Trophoblast cell (in vitro differentiated cells and primary cell): ENCODE measurements around the gene BIVM.

Experiments used
- DNase-seq, 2 donors: peaks; one replicate each; pipeline ENCODE4 v3.0.0-alpha.2; 2016
- H2AFZ ChIP-seq: 2 replicates; pipeline ENCODE4 v1.6.1; 2013; ENCODE audit warnings: low read length, moderate library complexity, mild to moderate bottlenecking; ENCODE audit not compliant: insufficient read depth, poor library complexity
- H2AK5ac ChIP-seq: 2 replicates; pipeline ENCODE4 v1.6.1; 2013; ENCODE audit warnings: mild to moderate bottlenecking, low read length
- H2BK120ac ChIP-seq: 2 replicates; pipeline ENCODE4 v1.6.1; 2013; ENCODE audit warnings: low read length, mild to moderate bottlenecking, moderate library complexity; ENCODE audit not compliant: insufficient read depth, poor library complexity
- H2BK12ac ChIP-seq: 2 replicates; pipeline ENCODE4 v1.6.1; 2013; ENCODE audit warnings: mild to moderate bottlenecking, low read length, moderate library complexity
- H2BK5ac ChIP-seq: 2 replicates; pipeline ENCODE4 v1.6.1; 2013; ENCODE audit warnings: low read length, low read depth, moderate library complexity, mild to moderate bottlenecking; ENCODE audit not compliant: poor library complexity
- H3K14ac ChIP-seq: 2 replicates; pipeline ENCODE4 v1.6.1; 2013; ENCODE audit warnings: mild to moderate bottlenecking, low read length
- H3K18ac ChIP-seq: 2 replicates; pipeline ENCODE4 v1.6.1; 2013; ENCODE audit warnings: mild to moderate bottlenecking, low read length
- H3K23ac ChIP-seq: 2 replicates; pipeline ENCODE4 v1.6.1; 2013; ENCODE audit warnings: low read length
- H3K27ac ChIP-seq: 2 replicates; pipeline ENCODE4 v1.5.1; 2013; ENCODE audit warnings: low read depth, mild to moderate bottlenecking, inconsistent platforms, low read length, moderate library complexity
- H3K27me3 ChIP-seq: 2 replicates; pipeline ENCODE4 v1.6.1; 2013; ENCODE audit warnings: inconsistent platforms, mild to moderate bottlenecking, low read length, moderate library complexity; ENCODE audit not compliant: insufficient read depth
- H3K36me3 ChIP-seq, 2 experiments: 1 replicate in 1 of 2; 2 replicates in 1 of 2; pipeline ENCODE4 v1.6.1; 2013; ENCODE audit warnings: low read length in 2 of 2, mild to moderate bottlenecking in 2 of 2, moderate library complexity in 1 of 2; ENCODE audit not compliant: insufficient read depth in 2 of 2, control insufficient read depth in 1 of 2
- H3K4ac ChIP-seq: 2 replicates; pipeline ENCODE4 v1.6.1; 2013; ENCODE audit warnings: low read depth, mild to moderate bottlenecking, low read length, moderate library complexity
- H3K4me1 ChIP-seq, 2 experiments: 1 replicate in 1 of 2; 2 replicates in 1 of 2; pipeline ENCODE4 v1.6.1; 2013; ENCODE audit warnings: low read length in 2 of 2, mild to moderate bottlenecking in 2 of 2, moderate library complexity in 1 of 2; ENCODE audit not compliant: insufficient read depth in 2 of 2, control insufficient read depth in 1 of 2
- H3K4me2 ChIP-seq: 2 replicates; pipeline ENCODE4 v1.6.1; 2013; ENCODE audit warnings: inconsistent platforms, mild to moderate bottlenecking, low read length, moderate library complexity
- H3K4me3 ChIP-seq: 2 replicates; pipeline ENCODE4 v1.5.1; 2013; ENCODE audit warnings: mild to moderate bottlenecking, low read depth, low read length, inconsistent platforms
- H3K79me1 ChIP-seq: one replicate; pipeline ENCODE4 v1.6.1; 2013; ENCODE audit warnings: low read length
- H3K79me2 ChIP-seq: 2 replicates; pipeline ENCODE4 v1.6.1; 2013; ENCODE audit warnings: low read length, mild to moderate bottlenecking; ENCODE audit not compliant: control insufficient read depth, insufficient read depth, poor library complexity
- H3K9ac ChIP-seq: 2 replicates; pipeline ENCODE4 v1.6.1; 2013; ENCODE audit warnings: mild to moderate bottlenecking, low read length
- H3K9me3 ChIP-seq: 2 replicates; pipeline ENCODE4 v1.6.1; 2013; ENCODE audit warnings: low read depth, mild to moderate bottlenecking, control low read depth, inconsistent platforms, low read length; ENCODE audit not compliant: insufficient read depth
- H4K12ac ChIP-seq: 2 replicates; pipeline ENCODE4 v1.6.1; 2013; ENCODE audit warnings: low read depth, mild to moderate bottlenecking, low read length, moderate library complexity
- H4K8ac ChIP-seq: 2 replicates; pipeline ENCODE4 v1.6.1; 2013; ENCODE audit warnings: low read depth, mild to moderate bottlenecking, low read length, moderate library complexity
- H4K91ac ChIP-seq: one replicate; pipeline ENCODE4 v1.6.1; 2013; ENCODE audit warnings: low read depth, mild to moderate bottlenecking, low read length, moderate library complexity
- WGBS: extraction: QIAGEN DNeasy Blood & Tissue Kit; methylation state at CpG from one replicate; pipeline ENCODE4 v1.1.7; 2013; ENCODE audit warnings: missing lambda C conversion rate; ENCODE audit not compliant: insufficient read length, insufficient coverage; ENCODE audit errors: extremely low coverage; 5-methylcytosine and 5-hydroxymethylcytosine counted together

BIVM gene

GRCh38 chr13:102761071-102761470, 37.8 kb upstream of the BIVM start:
- Histone ChIP-seq H3K14ac (no peak overlapping the region), H3K36me3 (peaks cover 4% of the 10 kb centered on the region in 2 experiments), H2BK5ac (no peak overlapping the region), H3K4me1 (no peaks in the 10 kb centered on the region), H3K4ac (no peak overlapping the region), H3K23ac (no peak overlapping the region), H3K9me3 (no peaks in the 10 kb centered on the region), H3K27me3 (no peaks in the 10 kb centered on the region), H2AK5ac (no peak overlapping the region), H2BK120ac (no peak overlapping the region), H3K79me1 (no peaks in the 10 kb centered on the region), H4K12ac (no peak overlapping the region), H3K4me2 (no peak overlapping the region), H2BK12ac (no peak overlapping the region), H3K79me2 (no peaks in the 10 kb centered on the region), H3K27ac (no peak overlapping the region), H2AFZ (no peak overlapping the region), H3K4me3 (no peak overlapping the region), H4K8ac (no peak overlapping the region), H4K91ac (no peak overlapping the region), H3K18ac (no peak overlapping the region), H3K9ac (no peak overlapping the region)
- no peak for DNase-seq
- no CpG with 5 or more reads among the region's 1 CpG for WGBS

- Histone ChIP-seq H3K4ac (no peak overlapping the region), H3K27ac (no peak overlapping the region), H4K8ac (no peak overlapping the region), H2AFZ (no peak overlapping the region), H3K4me2 (no peak overlapping the region), H2BK5ac (no peak overlapping the region), H3K14ac (no peak overlapping the region), H3K9ac (no peak overlapping the region), H3K27me3 (no peaks in the 10 kb centered on the region), H3K23ac (no peak overlapping the region), H3K79me2 (no peaks in the 10 kb centered on the region), H2AK5ac (no peak overlapping the region), H2BK120ac (no peak overlapping the region), H3K4me1 (no peaks in the 10 kb centered on the region), H4K91ac (no peak overlapping the region), H4K12ac (no peak overlapping the region), H3K9me3 (no peaks in the 10 kb centered on the region), H3K36me3 (peaks cover 6 to 8% of the 10 kb centered on the region in 2 experiments), H3K79me1 (no peaks in the 10 kb centered on the region), H3K18ac (no peak overlapping the region), H3K4me3 (no peak overlapping the region), H2BK12ac (no peak overlapping the region)
- no peak for DNase-seq
- whole genome bisulfite sequencing: no CpG with 5 or more reads among the region's 1 CpG
Observed at GRCh38 chr13:102763741-102764140, 35.2 kb upstream of the BIVM start.

GRCh38 chr13:102768909-102769308, 30.0 kb upstream of the BIVM start:
- Histone ChIP-seq H3K14ac (no peak overlapping the region), H3K36me3 (peaks cover 6 to 8% of the 10 kb centered on the region in 2 experiments), H4K91ac (no peak overlapping the region), H3K4me1 (peaks cover 5 to 6% of the 10 kb centered on the region in 2 experiments), H4K12ac (no peak overlapping the region), H2AFZ (no peak overlapping the region), H2AK5ac (no peak overlapping the region), H3K23ac (no peak overlapping the region), H3K27me3 (no peaks in the 10 kb centered on the region), H3K4me3 (no peak overlapping the region), H3K9me3 (no peaks in the 10 kb centered on the region), H3K4ac (no peak overlapping the region), H2BK12ac (no peak overlapping the region), H3K79me2 (peaks cover 4% of the 10 kb centered on the region), H2BK5ac (no peak overlapping the region), H3K79me1 (peaks cover 8% of the 10 kb centered on the region), H3K4me2 (no peak overlapping the region), H2BK120ac (no peak overlapping the region), H3K9ac (no peak overlapping the region), H3K18ac (no peak overlapping the region), H3K27ac (no peak overlapping the region), H4K8ac (no peak overlapping the region)
- WGBS: no CpG with 5 or more reads among the region's 2 CpGs
- DNase-seq: peak in 1 of 2 donors; percentile 7

GRCh38 chr13:102769679-102770078, 29.2 kb upstream of the BIVM start:
- Histone ChIP-seq H3K9me3 (peaks cover 3% of the 10 kb centered on the region), H3K9ac (no peak overlapping the region), H3K4me3 (no peak overlapping the region), H2BK120ac (no peak overlapping the region), H3K79me2 (peaks cover 4% of the 10 kb centered on the region), H2BK12ac (no peak overlapping the region), H2AFZ (no peak overlapping the region), H3K36me3 (peaks cover 6 to 8% of the 10 kb centered on the region in 2 experiments), H3K4ac (no peak overlapping the region), H4K91ac (no peak overlapping the region), H4K8ac (no peak overlapping the region), H2AK5ac (no peak overlapping the region), H3K79me1 (peaks cover 10% of the 10 kb centered on the region), H3K27ac (no peak overlapping the region), H3K14ac (no peak overlapping the region), H3K23ac (no peak overlapping the region), H2BK5ac (no peak overlapping the region), H3K4me1 (peaks cover 7 to 8% of the 10 kb centered on the region in 2 experiments), H4K12ac (no peak overlapping the region), H3K4me2 (no peak overlapping the region), H3K27me3 (no peaks in the 10 kb centered on the region), H3K18ac (no peak overlapping the region)
- peak in 1 of 2 donors; percentile 60 for DNase-seq
- WGBS: no CpG with 5 or more reads among the region's 4 CpGs
